Hepatocyte (in vitro differentiated cells): ENCODE measurements around the gene JAM3.

ENCODE experiments used
- EZH2 ChIP-seq: fragments of 200-600 bp; sonication (generic); IDR thresholded peaks from 2 replicates; pipeline ENCODE4 v1.6.1; 2016; ENCODE audit warnings: antibody characterized with exemption, mild to moderate bottlenecking, borderline replicate concordance
- EZH2phosphoT487 ChIP-seq: fragments of 200-600 bp; sonication (generic); IDR thresholded peaks from one replicate; pipeline ENCODE4 v1.6.1; 2018; ENCODE audit warnings: antibody characterized with exemption, mild to moderate bottlenecking, low read depth, moderate library complexity; ENCODE audit not compliant: unreplicated experiment, severe bottlenecking
- TF ChIP-seq, protein P1 (sequence below): fragments of 200-600 bp; sonication (generic); IDR thresholded peaks from 2 replicates; pipeline ENCODE4 v1.5.1; 2016; ENCODE audit warnings: antibody characterized with exemption, mild to moderate bottlenecking; ENCODE audit not compliant: poor library complexity

DNA sequence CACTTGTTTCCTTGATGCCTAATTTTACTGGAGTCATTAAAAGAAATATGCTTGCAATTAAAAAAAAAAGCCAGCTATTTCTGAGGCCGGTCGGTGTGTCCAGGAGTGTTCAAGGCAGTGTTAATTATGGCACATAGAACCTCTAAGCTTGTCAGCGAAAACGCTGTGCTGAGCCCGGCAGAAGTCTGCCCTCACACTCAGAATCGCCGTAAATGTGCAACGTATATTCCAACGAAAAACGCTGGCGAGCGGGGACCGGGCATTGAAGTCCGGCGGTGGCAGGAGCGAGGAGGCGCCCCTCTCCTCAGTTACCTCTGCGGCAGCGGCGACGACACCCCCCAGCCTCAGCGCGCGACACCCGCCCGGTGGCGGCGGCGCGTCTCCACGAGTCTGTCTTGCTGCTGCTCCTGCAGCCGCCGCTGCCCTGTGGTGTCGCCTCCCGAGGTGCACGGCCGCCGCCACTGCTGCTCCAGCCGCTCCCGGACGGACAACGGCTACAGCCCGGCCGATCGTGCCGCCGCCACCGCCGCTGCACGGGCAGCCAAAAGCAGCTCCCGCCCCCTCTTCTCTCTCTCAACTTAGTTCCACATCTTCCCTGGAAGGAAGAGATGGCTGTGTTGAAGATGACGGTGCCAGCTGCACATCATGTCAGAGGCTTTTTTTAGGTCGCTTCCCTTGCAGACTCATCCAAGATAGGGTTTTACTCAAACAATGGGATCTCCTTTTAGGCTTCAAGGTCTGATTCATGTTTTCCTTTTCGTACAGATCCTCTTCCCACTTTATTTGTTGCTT is 56.0 kb downstream of the JAM3 start:
- no peak for TF ChIP-seq EZH2phosphoT487
- TF ChIP-seq, protein P1, sequence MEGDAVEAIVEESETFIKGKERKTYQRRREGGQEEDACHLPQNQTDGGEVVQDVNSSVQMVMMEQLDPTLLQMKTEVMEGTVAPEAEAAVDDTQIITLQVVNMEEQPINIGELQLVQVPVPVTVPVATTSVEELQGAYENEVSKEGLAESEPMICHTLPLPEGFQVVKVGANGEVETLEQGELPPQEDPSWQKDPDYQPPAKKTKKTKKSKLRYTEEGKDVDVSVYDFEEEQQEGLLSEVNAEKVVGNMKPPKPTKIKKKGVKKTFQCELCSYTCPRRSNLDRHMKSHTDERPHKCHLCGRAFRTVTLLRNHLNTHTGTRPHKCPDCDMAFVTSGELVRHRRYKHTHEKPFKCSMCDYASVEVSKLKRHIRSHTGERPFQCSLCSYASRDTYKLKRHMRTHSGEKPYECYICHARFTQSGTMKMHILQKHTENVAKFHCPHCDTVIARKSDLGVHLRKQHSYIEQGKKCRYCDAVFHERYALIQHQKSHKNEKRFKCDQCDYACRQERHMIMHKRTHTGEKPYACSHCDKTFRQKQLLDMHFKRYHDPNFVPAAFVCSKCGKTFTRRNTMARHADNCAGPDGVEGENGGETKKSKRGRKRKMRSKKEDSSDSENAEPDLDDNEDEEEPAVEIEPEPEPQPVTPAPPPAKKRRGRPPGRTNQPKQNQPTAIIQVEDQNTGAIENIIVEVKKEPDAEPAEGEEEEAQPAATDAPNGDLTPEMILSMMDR: no peak
- TF ChIP-seq EZH2: peak; percentile 80
